Heart right ventricle (tissue), 16 donors: ENCODE measurements around the gene CPEB2. TPM values are rescaled to one million over a fixed set of nuclear protein-coding genes. Genes with fewer than 3 reads are reported as not detected.

Experiments used
- ATAC-seq, 8 donors: fragments of 200-7000 bp; cut with Tn5 transposase; one replicate each; pipeline ENCODE4 v1.9.1; 2020; ENCODE audit warnings: mild to moderate bottlenecking in 8 of 8, moderate library complexity in 8 of 8, moderate number of reproducible peaks in 1 of 8
- DNase-seq, 2 donors: peaks; one replicate each; pipeline ENCODE4 v3.0.0-alpha.2; 2020
- H3K27ac ChIP-seq, 10 donors: fragments of 200-600 bp; sonication (generic) in 2 of 10; one replicate each; pipeline versions ENCODE4 v1.5.0 to v1.8.0; 2020 to 2022; ENCODE audit warnings: mild to moderate bottlenecking in 3 of 10
- H3K27me3 ChIP-seq, 7 donors: fragments of 200-600 bp; one replicate each; pipeline ENCODE4 v1.8.0; 2021 to 2022; ENCODE audit warnings: mild to moderate bottlenecking in 2 of 7
- H3K36me3 ChIP-seq, 9 donors: fragments of 200-600 bp; sonication (generic) in 1 of 9; one replicate each; pipeline versions ENCODE4 v1.5.0 to v1.8.0; 2020 to 2022; ENCODE audit warnings: mild to moderate bottlenecking in 2 of 9
- H3K4me1 ChIP-seq, 9 donors: fragments of 200-600 bp; sonication (generic) in 1 of 9; one replicate each; pipeline versions ENCODE4 v1.5.0 to v1.8.0; 2020 to 2022; ENCODE audit warnings: mild to moderate bottlenecking in 4 of 9
- H3K4me3 ChIP-seq, 10 donors: fragments of 200-600 bp; sonication (generic) in 2 of 10; one replicate each; pipeline versions ENCODE4 v1.5.0 to v1.8.0; 2020 to 2022; ENCODE audit warnings: mild to moderate bottlenecking in 7 of 10, moderate library complexity in 2 of 10
- H3K9me3 ChIP-seq, 11 donors: fragments of 200-600 bp in 10 of 11; sonication (generic) in 2 of 11; one replicate each; pipeline versions ENCODE4 v1.5.0 to v1.8.0; 2013 to 2022; ENCODE audit warnings: mild to moderate bottlenecking in 2 of 11, control low read depth in 1 of 11, moderate library complexity in 1 of 11
- CTCF ChIP-seq, 9 donors: fragments of 200-600 bp; sonication (generic) in 2 of 9; IDR thresholded peaks; one replicate each; pipeline versions ENCODE4 v1.5.0 to v1.8.0; 2021 to 2022; ENCODE audit warnings: antibody characterized with exemption in 9 of 9, mild to moderate bottlenecking in 5 of 9, moderate library complexity in 1 of 9
- WGBS, 2 donors: extraction: QIAGEN DNeasy Blood & Tissue Kit; methylation state at CpG; one replicate each; pipeline ENCODE4 v1.1.7; 2013; ENCODE audit warnings: inconsistent platforms in 1 of 2; 5-methylcytosine and 5-hydroxymethylcytosine counted together
- intact Hi-C, 10 donors: fragments of 100-400 bp; cut with DNase I; formaldehyde crosslinking; loops; one replicate each; pipeline versions ENCODE4 v1.11.1 to v1.14.2; 2022
- long read RNA-seq, 3 donors: library from polyadenylated mRNA; unstranded; transcript quantifications; one replicate each; pipeline ENCODE4 v2.0.0, GENCODE V29; 2020 to 2021
- polyA plus RNA-seq, 2 donors: library from polyadenylated mRNA; stranded (reverse); fragments of 200-250 nt; gene quantifications; one replicate each; pipeline ENCODE4 v1.2.3, GENCODE V29; 2013
- total RNA-seq, 10 donors: library from RNA; stranded (reverse); fragmentation: NEBNext Ultra II Directional in 3 of 10; extraction: Animal tissue kit (Norgen Biotek cat#: 25700) in 3 of 10; gene quantifications; one replicate each; pipeline versions ENCODE4 v1.2.1 to v1.2.4, GENCODE V29; 2021 to 2023
- donor health status: Arrhythmogenic right ventricular cardiomyopathy.
- donor health status: ischemic (EF 13 %, LVEDD 7.1; RV severe dilation, severe dysfunction).
- donor health status: healthy with polysubstance abuse.
- donor health status: DM: no; HTN: yes; CAD: no.
- donor health status: DM: no; HTN: no; CAD: no.
- donor health status: ischemic (EF 25% LVEDD 6.9; RV normal size, moderate dysfunction).
- donor health status: ischemic (EF 25% LVEDD 5.7; RV mildly dilated, moderate dysfunction).
- donor health status: healthy.
- donor health status: DM: yes; HTN: yes; CAD: no.
- donor health status: Ischemic cardiomyopathy.
- donor health status: ischemic (EF 35%, LVEDD 5.7; RV mildly dilated, moderate dysfunction).
- donor health status: nonischemic (EF 11% LVEDD 7.7; RV severe dilation, severe dysfunction).
- donor health status: DM: yes; HTN: yes; CAD: no.
- donor health status: PGD.
- donor health status: ischemic (EF 29% LVEDD 5.4; RV normal size, mild dysfunction).
- donor health status: nonischemic (EF 23%, LVEDD 6.1; RV moderate dilation, normal function).

The CPEB2 gene
- 10 to 100 TPM; 11.6 to 31.8 (median 21.9) TPM for total RNA-seq
- 1 to 10 TPM; 2.4 to 5.0 TPM for polyA plus RNA-seq
- long read RNA-seq, donor 1, full-length matches to known transcripts, result 3 of 6 reads
- long read RNA-seq, donor 1, partial matches to known transcripts, result 0 of 6 reads
- long read RNA-seq, donor 1, other reads (novel, unspliced or antisense), result 3 of 6 reads
- long read RNA-seq, donor 2, full-length matches to known transcripts, result 10 of 18 reads
- long read RNA-seq, donor 2, partial matches to known transcripts, result 1 of 18 reads
- long read RNA-seq, donor 2, other reads (novel, unspliced or antisense), result 7 of 18 reads
- long read RNA-seq, donor 3, full-length matches to known transcripts, result 6 of 12 reads
- long read RNA-seq, donor 3, partial matches to known transcripts, result 1 of 12 reads
- long read RNA-seq, donor 3, other reads (novel, unspliced or antisense), result 5 of 12 reads

GRCh38 chr4:15001869-15002658 is at the start of gene CPEB2:
Gene CPEB2 (plus strand): TSS chr4:15002481. CDS start chr4:15002674, 193 bp downstream.
- peak within 1 kb of the TSS; percentile 96 to 100 (median 100) for H3K27ac ChIP-seq
- peak; percentile 87 to 94 (median 89) for ATAC-seq
- H3K4me1 ChIP-seq, result peaks cover 0 to 29% (median 22%) of the 10 kb centered on the region in 9 donors
- H3K27me3 ChIP-seq, result no peaks in the 10 kb centered on the region
- H3K9me3 ChIP-seq, result peaks cover 0 to 4% (median 0%) of the 10 kb centered on the region in 11 donors
- 1% methylated on average over 76 to 104 of the region's 104 CpGs for WGBS, 2 donors
- H3K36me3 ChIP-seq, result peaks cover 0 to under 1% (median 0%) of the 10 kb centered on the region in 9 donors
- TF ChIP-seq CTCF (IDR thresholded peaks at IDR 0.05), result peak in 1 of 9 donors; percentile 8
- intact Hi-C loops, result loop anchor here in 7 of 10 donors (2.0 to 10.0 kb wide), 13 partner anchors 85 to 655 kb away; partner anchors contain the start of genes FBXL5 (in 2 of the 7) and CC2D2A (in 1 of the 7)
- peak; percentile 95 to 96 for DNase-seq
- peak within 1 kb of the TSS; percentile 75 to 99 (median 96) for H3K4me3 ChIP-seq

- ATAC-seq, result no peak
- 58 to 70% methylated on average over 3 of the region's 3 CpGs for WGBS, 2 donors
- no peak for DNase-seq
Observed at GRCh38 chr4:14958436-14958835, 43.8 kb upstream of the CPEB2 start.

GRCh38 chr4:14961292-14961691 is 41.0 kb upstream of the CPEB2 start:
- ATAC-seq, result no peak
- Histone ChIP-seq H3K36me3 (no peaks in the 10 kb centered on the region), H3K9me3 (peaks cover 0 to 7% (median 0%) of the 10 kb centered on the region in 11 donors), H3K27ac (no peak overlapping the region), H3K27me3 (no peaks in the 10 kb centered on the region), H3K4me1 (no peaks in the 10 kb centered on the region), H3K4me3 (no peak overlapping the region)
- DNase-seq, result no peak
- intact Hi-C loops, result no loop called here
- TF ChIP-seq CTCF (IDR thresholded peaks at IDR 0.05), result no peak

More at GRCh38 chr4:14958436-14958835, 43.8 kb upstream of the CPEB2 start:
- H3K4me3 ChIP-seq, result no peak overlapping the region
- H3K27me3 ChIP-seq, result no peaks in the 10 kb centered on the region
- peaks cover 0 to 7% (median 0%) of the 10 kb centered on the region in 11 donors for H3K9me3 ChIP-seq
- no peak for TF ChIP-seq CTCF (IDR thresholded peaks at IDR 0.05)
- no peak overlapping the region for H3K27ac ChIP-seq
- no peaks in the 10 kb centered on the region for H3K4me1 ChIP-seq
- intact Hi-C loops, result no loop called here
- H3K36me3 ChIP-seq, result no peaks in the 10 kb centered on the region

GRCh38 chr4:14965071-14965470 is 37.2 kb upstream of the CPEB2 start:
- Histone ChIP-seq H3K9me3 (peaks cover 0 to 7% (median 0%) of the 10 kb centered on the region in 11 donors), H3K36me3 (no peaks in the 10 kb centered on the region), H3K27ac (no peak overlapping the region), H3K4me1 (no peaks in the 10 kb centered on the region), H3K4me3 (no peak overlapping the region), H3K27me3 (no peaks in the 10 kb centered on the region)
- 39 to 85% methylated on average over 1 of the region's 1 CpG for WGBS, 2 donors
- DNase-seq (no peak), ATAC-seq (no peak)
- no peak for TF ChIP-seq CTCF (IDR thresholded peaks at IDR 0.05)
- intact Hi-C loops, result no loop called here
